ENCODE results near the gene MAPRE3.
"Not testable (repeated sequence)": the region's sequence is repeated elsewhere in the genome, so short reads cannot be mapped to it uniquely, and the experiment has no call there.

The MAPRE3 gene

DNA sequence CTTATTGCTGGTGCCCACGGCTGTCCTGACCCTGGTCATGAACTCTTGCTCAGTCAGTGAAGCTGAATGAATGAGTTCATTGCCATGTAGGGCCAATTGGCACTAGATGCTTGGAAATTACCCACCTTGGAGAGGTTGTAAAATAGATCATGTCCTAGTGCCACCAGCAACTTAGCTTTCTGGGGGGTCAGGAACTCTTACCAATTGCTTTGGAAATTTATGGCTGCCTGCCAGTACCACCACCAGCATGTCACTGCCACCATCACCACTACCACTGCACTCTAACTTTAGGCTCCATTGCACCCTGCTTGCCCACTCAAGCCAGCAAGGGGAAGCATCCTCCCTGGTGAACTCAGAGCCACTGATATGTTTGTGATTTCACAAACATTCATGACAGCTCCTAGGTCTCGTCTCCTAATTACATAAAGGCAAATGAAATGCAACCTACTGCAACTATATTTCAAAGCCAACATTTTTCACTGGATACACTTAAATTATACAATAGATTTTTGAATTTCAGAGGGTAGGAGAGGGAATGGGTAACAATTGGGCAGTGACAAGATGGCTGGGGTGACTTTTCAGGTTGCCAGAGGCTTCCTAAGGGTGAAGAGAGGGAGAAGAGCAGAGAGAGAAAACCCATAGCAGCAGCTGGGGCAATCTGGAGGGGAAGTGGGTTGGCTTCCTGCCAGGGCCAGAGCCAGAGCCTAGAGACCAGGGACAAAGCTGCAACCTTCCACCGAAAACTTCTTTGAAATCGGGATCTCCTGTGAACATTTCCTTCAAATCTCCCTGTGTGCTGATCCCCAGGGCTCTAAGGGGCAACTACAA is 104.5 kb downstream of the MAPRE3 start:
- DNase-seq (ENCODE audit: extremely low read depth, low read depth) = no peak

DNA sequence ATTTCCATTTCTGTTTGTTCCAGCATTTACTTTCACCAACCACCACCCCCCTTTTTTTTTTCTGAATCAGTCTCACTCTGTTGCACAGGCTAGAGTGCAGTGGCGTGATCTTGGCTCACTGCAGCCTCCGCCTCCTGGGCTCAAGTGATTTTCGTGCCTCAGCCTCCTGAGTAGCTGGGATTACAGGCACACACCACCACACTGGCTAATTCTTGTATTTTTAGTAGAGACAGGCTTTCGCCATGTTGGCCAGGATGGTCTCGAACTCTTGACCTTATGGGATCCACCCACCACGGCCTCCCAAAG is 105.1 kb downstream of the MAPRE3 start:
- not testable (repeated sequence) for DNase-seq (ENCODE audit: extremely low read depth, low read depth)

More for the DNA sequence above, 104.5 kb downstream of the MAPRE3 start:
- TF ChIP-seq, protein P1, sequence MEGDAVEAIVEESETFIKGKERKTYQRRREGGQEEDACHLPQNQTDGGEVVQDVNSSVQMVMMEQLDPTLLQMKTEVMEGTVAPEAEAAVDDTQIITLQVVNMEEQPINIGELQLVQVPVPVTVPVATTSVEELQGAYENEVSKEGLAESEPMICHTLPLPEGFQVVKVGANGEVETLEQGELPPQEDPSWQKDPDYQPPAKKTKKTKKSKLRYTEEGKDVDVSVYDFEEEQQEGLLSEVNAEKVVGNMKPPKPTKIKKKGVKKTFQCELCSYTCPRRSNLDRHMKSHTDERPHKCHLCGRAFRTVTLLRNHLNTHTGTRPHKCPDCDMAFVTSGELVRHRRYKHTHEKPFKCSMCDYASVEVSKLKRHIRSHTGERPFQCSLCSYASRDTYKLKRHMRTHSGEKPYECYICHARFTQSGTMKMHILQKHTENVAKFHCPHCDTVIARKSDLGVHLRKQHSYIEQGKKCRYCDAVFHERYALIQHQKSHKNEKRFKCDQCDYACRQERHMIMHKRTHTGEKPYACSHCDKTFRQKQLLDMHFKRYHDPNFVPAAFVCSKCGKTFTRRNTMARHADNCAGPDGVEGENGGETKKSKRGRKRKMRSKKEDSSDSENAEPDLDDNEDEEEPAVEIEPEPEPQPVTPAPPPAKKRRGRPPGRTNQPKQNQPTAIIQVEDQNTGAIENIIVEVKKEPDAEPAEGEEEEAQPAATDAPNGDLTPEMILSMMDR (IDR thresholded peaks at IDR 0.05; ENCODE audit: low read depth, low read length) = no peak

DNA sequence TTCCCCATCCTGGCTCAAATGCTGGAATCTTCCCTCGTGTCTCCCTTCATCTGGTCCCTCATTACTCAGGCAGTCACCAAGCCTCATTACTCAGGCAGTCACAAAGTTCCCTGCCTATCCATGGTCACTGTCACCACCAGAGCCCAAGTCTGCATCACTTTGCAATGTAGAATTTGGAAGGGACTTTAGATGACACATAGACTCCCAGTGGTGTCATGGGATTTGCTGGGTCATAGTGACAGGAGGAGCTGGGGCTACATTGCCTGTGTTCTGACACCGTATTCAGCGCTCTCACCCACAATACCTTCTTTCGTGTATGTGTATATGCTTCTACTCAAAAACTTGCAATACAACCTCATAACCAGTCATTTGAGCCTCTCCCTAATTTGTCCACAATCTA is 105.9 kb downstream of the MAPRE3 start:
- TF ChIP-seq, protein P1 (IDR thresholded peaks at IDR 0.05; ENCODE audit: low read depth, low read length) = no peak
- no peak for DNase-seq (ENCODE audit: extremely low read depth, low read depth)

Data from AG09319 (cell line).